Measurements from ENCODE around the gene UBXN6. TPM values are rescaled to one million over a fixed set of nuclear protein-coding genes. Genes with fewer than 3 reads are reported as not detected.

UBXN6 gene
- total RNA-seq, 4 donors from 2014 or later, result 72.2 to 314 (median 132) TPM

- intact Hi-C loops (cut with DNase I; ENCODE audit: low total_unique reads) (no loop called here), in situ Hi-C loops (cut with MboI; ENCODE audit: low pct_ligation_motif_present in 1 of 4, low pct_unique_long_range_greater_than_20kb in 1 of 4, low sequenced_read_pairs in 3 of 4) (no loop called here)
- Histone ChIP-seq H3K4me1 (no peaks in the 10 kb centered on the region), H3K36me3 (peaks cover 0 to 31% (median 15%) of the 10 kb centered on the region in 4 donors), H3K4me3 (no peak overlapping the region), H3K27me3 (no peaks in the 10 kb centered on the region), H3K27ac (no peak overlapping the region), H3K9me3 (no peaks in the 10 kb centered on the region)
- no peak for DNase-seq
- WGBS, 2 donors (ENCODE audit: low coverage in 1 of 2), result 81% methylated on average over 15 of the region's 15 CpGs; no CpG with 5 or more reads in 1 of the 2 donors
- TF ChIP-seq CTCF (IDR thresholded peaks at IDR 0.05) (no peak), POLR2AphosphoS5 (IDR thresholded peaks at IDR 0.05) (no peak), EP300 (IDR thresholded peaks at IDR 0.05; ENCODE audit: low read depth) (no peak), POLR2A (IDR thresholded peaks at IDR 0.05) (no peak)
Measured at GRCh38 chr19:4443188-4443587, 14.4 kb downstream of the UBXN6 start.

GRCh38 chr19:4442819-4443146, 14.8 kb downstream of the UBXN6 start:
- 88% methylated on average over 9 of the region's 10 CpGs; no CpG with 5 or more reads in 1 of the 2 donors for WGBS, 2 donors (ENCODE audit: low coverage in 1 of 2)
- Histone ChIP-seq H3K4me1 (no peaks in the 10 kb centered on the region), H3K9me3 (no peaks in the 10 kb centered on the region), H3K4me3 (no peak overlapping the region), H3K36me3 (peaks cover 0 to 27% (median 13%) of the 10 kb centered on the region in 4 donors), H3K27me3 (no peaks in the 10 kb centered on the region), H3K27ac (no peak overlapping the region)
- TF ChIP-seq POLR2AphosphoS5 (IDR thresholded peaks at IDR 0.05), result no peak
- no peak for TF ChIP-seq POLR2A (IDR thresholded peaks at IDR 0.05)
- no peak for TF ChIP-seq CTCF (IDR thresholded peaks at IDR 0.05)
- intact Hi-C loops (cut with DNase I; ENCODE audit: low total_unique reads), result no loop called here
- no peak for DNase-seq
- in situ Hi-C loops (cut with MboI; ENCODE audit: low pct_ligation_motif_present in 1 of 4, low pct_unique_long_range_greater_than_20kb in 1 of 4, low sequenced_read_pairs in 3 of 4), result no loop called here

GRCh38 chr19:4441994-4442818, 15.4 kb downstream of the UBXN6 start:
- WGBS, 2 donors (ENCODE audit: low coverage in 1 of 2), result 67 to 75% methylated on average over 11 to 22 of the region's 22 CpGs
- H3K36me3 ChIP-seq, result peaks cover 0 to 21% (median 10%) of the 10 kb centered on the region in 4 donors
- in situ Hi-C loops (cut with MboI; ENCODE audit: low pct_ligation_motif_present in 1 of 4, low pct_unique_long_range_greater_than_20kb in 1 of 4, low sequenced_read_pairs in 3 of 4) (no loop called here), intact Hi-C loops (cut with DNase I; ENCODE audit: low total_unique reads) (no loop called here)
- TF ChIP-seq POLR2AphosphoS5 (IDR thresholded peaks at IDR 0.05) (no peak), POLR2A (IDR thresholded peaks at IDR 0.05) (no peak), CTCF (IDR thresholded peaks at IDR 0.05) (no peak), EP300 (IDR thresholded peaks at IDR 0.05; ENCODE audit: low read depth) (no peak)
- no peaks in the 10 kb centered on the region for H3K9me3 ChIP-seq
- no peak overlapping the region for H3K27ac ChIP-seq
- no peak for DNase-seq
- no peak overlapping the region for H3K4me3 ChIP-seq
- no peaks in the 10 kb centered on the region for H3K4me1 ChIP-seq
- no peaks in the 10 kb centered on the region for H3K27me3 ChIP-seq

- Histone ChIP-seq H3K36me3 (no peaks in the 10 kb centered on the region), H3K4me1 (no peaks in the 10 kb centered on the region), H3K27me3 (no peaks in the 10 kb centered on the region), H3K27ac (no peak overlapping the region), H3K4me3 (no peak overlapping the region), H3K9me3 (no peaks in the 10 kb centered on the region)
- no peak for DNase-seq
- 88 to 90% methylated on average over 10 to 12 of the region's 12 CpGs for WGBS, 2 donors (ENCODE audit: low coverage in 1 of 2)
- intact Hi-C loops (cut with DNase I; ENCODE audit: low total_unique reads), result loop anchor here (10.0 kb wide), 1 partner anchor 156 kb away; no protein-coding TSS in a partner anchor
- TF ChIP-seq POLR2AphosphoS5 (IDR thresholded peaks at IDR 0.05) (no peak), EP300 (IDR thresholded peaks at IDR 0.05; ENCODE audit: low read depth) (no peak), CTCF (IDR thresholded peaks at IDR 0.05) (no peak), POLR2A (IDR thresholded peaks at IDR 0.05) (no peak)
- in situ Hi-C loops (cut with MboI; ENCODE audit: low pct_ligation_motif_present in 1 of 4, low pct_unique_long_range_greater_than_20kb in 1 of 4, low sequenced_read_pairs in 3 of 4), result no loop called here
Measured at GRCh38 chr19:4439243-4439642, 18.4 kb downstream of the UBXN6 start.
